SU-DHL-6 (cell line): ENCODE results near the gene KRT14.

Source experiments
- H2AFZ ChIP-seq: fragments of 200-600 bp; sonication (generic); 2 replicates; pipeline ENCODE4 v1.6.1; 2014; ENCODE audit warnings: low read depth, mild to moderate bottlenecking, moderate library complexity, mixed read lengths, antibody characterized with exemption, low read length; ENCODE audit not compliant: severe bottlenecking
- H3F3A ChIP-seq: fragments of 200-600 bp; shearing (Covaris generic); 2 replicates; pipeline ENCODE4 v1.6.0; 2016; ENCODE audit warnings: antibody characterized with exemption, mild to moderate bottlenecking; ENCODE audit not compliant: insufficient read depth
- H3K27ac ChIP-seq: fragments of 200-600 bp; sonication (generic); 2 replicates; pipeline ENCODE4 v1.5.1; 2016; ENCODE audit warnings: low read depth, mild to moderate bottlenecking, low read length, moderate library complexity, mixed read lengths
- H3K27me3 ChIP-seq: fragments of 200-600 bp; sonication (generic), shearing (Covaris generic); 2 replicates; pipeline ENCODE4 v1.6.0; 2014; ENCODE audit warnings: mild to moderate bottlenecking, low read length
- H3K36me3 ChIP-seq: fragments of 200-600 bp; sonication (generic); 2 replicates; pipeline ENCODE4 v1.6.1; 2014; ENCODE audit warnings: mild to moderate bottlenecking, low read length, mixed read lengths
- H3K4me2 ChIP-seq: fragments of 300-600, 200-600 bp; shearing (Covaris generic), sonication (generic); 2 replicates; pipeline ENCODE4 v1.6.0; 2014; ENCODE audit warnings: low read length, low read depth, mild to moderate bottlenecking; ENCODE audit not compliant: poor library complexity, severe bottlenecking
- H3K4me3 ChIP-seq: fragments of 200-600 bp; sonication (generic); 2 replicates; pipeline ENCODE4 v1.5.1; 2014; ENCODE audit warnings: antibody characterized with exemption, low read length, mild to moderate bottlenecking, mixed read lengths; ENCODE audit not compliant: insufficient read depth, poor library complexity, severe bottlenecking
- H3K79me2 ChIP-seq: fragments of 200-600 bp; sonication (generic); 2 replicates; pipeline ENCODE4 v1.6.1; 2014; ENCODE audit warnings: mild to moderate bottlenecking, low read length, moderate library complexity; ENCODE audit not compliant: insufficient read depth
- H3K9ac ChIP-seq: fragments of 200-600 bp; sonication (generic); 2 replicates; pipeline ENCODE4 v1.7.0; 2014; ENCODE audit warnings: mild to moderate bottlenecking, low read length
- H3K9me2 ChIP-seq: fragments of 200-600 bp; sonication (generic); replicated peaks from 2 replicates; pipeline ENCODE4 v1.6.1; 2014; ENCODE audit warnings: low read length; ENCODE audit not compliant: insufficient read depth
- H3K9me3 ChIP-seq: fragments of 200-600 bp; sonication (generic); 2 replicates; pipeline ENCODE4 v1.6.1; 2014; ENCODE audit warnings: low read length, mixed read lengths; ENCODE audit not compliant: insufficient read depth
- H4K20me1 ChIP-seq: fragments of 200-600 bp; sonication (generic); 2 replicates; pipeline ENCODE4 v1.6.1; 2014; ENCODE audit warnings: low read depth, mild to moderate bottlenecking, antibody characterized with exemption, low read length, moderate library complexity, mixed read lengths
- CTCF ChIP-seq: fragments of 200-600 bp; sonication (generic); IDR thresholded peaks from one replicate; pipeline ENCODE4 v1.5.1; 2017; ENCODE audit warnings: antibody characterized with exemption, mild to moderate bottlenecking, low read length, moderate library complexity; ENCODE audit not compliant: insufficient read depth, poor library complexity, severe bottlenecking
- EZH2phosphoT487 ChIP-seq: fragments of 200-600 bp; sonication (generic), shearing (Covaris generic); conservative IDR thresholded peaks from 2 replicates; pipeline ENCODE4 v1.6.1; 2018; ENCODE audit warnings: mild to moderate bottlenecking, antibody characterized with exemption, low read length, moderate library complexity, mixed read lengths

Gene KRT14

GRCh38 chr17:41594363-41594915, 7.7 kb upstream of the KRT14 start:
- Histone ChIP-seq H3F3A (no peaks in the 10 kb centered on the region), H3K9me2 (no peaks in the 10 kb centered on the region), H3K27me3 (no peaks in the 10 kb centered on the region), H3K79me2 (no peaks in the 10 kb centered on the region), H2AFZ (no peak overlapping the region), H3K4me3 (no peak overlapping the region), H3K9me3 (no peaks in the 10 kb centered on the region), H3K36me3 (no peaks in the 10 kb centered on the region), H3K4me2 (no peak overlapping the region), H4K20me1 (no peaks in the 10 kb centered on the region), H3K27ac (no peak overlapping the region), H3K9ac (no peak overlapping the region)
- TF ChIP-seq CTCF (no peak), EZH2phosphoT487 (no peak)

GRCh38 chr17:41593306-41593981, 6.7 kb upstream of the KRT14 start:
- H2AFZ ChIP-seq, result no peak overlapping the region
- H3K9ac ChIP-seq, result no peak overlapping the region
- H3K4me2 ChIP-seq, result no peak overlapping the region
- no peak overlapping the region for H3K4me3 ChIP-seq
- H4K20me1 ChIP-seq, result no peaks in the 10 kb centered on the region
- no peaks in the 10 kb centered on the region for H3K9me2 ChIP-seq
- no peaks in the 10 kb centered on the region for H3K27me3 ChIP-seq
- H3K36me3 ChIP-seq, result no peaks in the 10 kb centered on the region
- H3K9me3 ChIP-seq, result no peaks in the 10 kb centered on the region
- H3K79me2 ChIP-seq, result no peaks in the 10 kb centered on the region
- H3F3A ChIP-seq, result no peaks in the 10 kb centered on the region
- TF ChIP-seq EZH2phosphoT487 (no peak), CTCF (no peak)
- no peak overlapping the region for H3K27ac ChIP-seq

- no peak overlapping the region for H3K27ac ChIP-seq
- no peaks in the 10 kb centered on the region for H4K20me1 ChIP-seq
- H3K4me2 ChIP-seq, result no peak overlapping the region
- H3K9me2 ChIP-seq, result no peaks in the 10 kb centered on the region
- H3K27me3 ChIP-seq, result no peaks in the 10 kb centered on the region
- no peak overlapping the region for H3K9ac ChIP-seq
- H3K36me3 ChIP-seq, result no peaks in the 10 kb centered on the region
- TF ChIP-seq EZH2phosphoT487 (no peak), CTCF (no peak)
- H3K4me3 ChIP-seq, result no peak overlapping the region
- H2AFZ ChIP-seq, result no peak overlapping the region
- no peaks in the 10 kb centered on the region for H3K9me3 ChIP-seq
- no peaks in the 10 kb centered on the region for H3K79me2 ChIP-seq
- no peaks in the 10 kb centered on the region for H3F3A ChIP-seq
Measured at GRCh38 chr17:41592601-41593305, 6.1 kb upstream of the KRT14 start.
